NCI-H1694 treated with DMSO at 0.1 percent for 48 hours (cell line): Measurements from ENCODE around the gene HAUS7.

Experiments used
- DNase-seq: peaks from one replicate; lab custom pipeline; 2025; lab: John Stamatoyannopoulos, UW

Gene HAUS7

GRCh38 chrX:153470411-153471363 is at the start of gene HAUS7:
Gene HAUS7 (minus strand): TSS chrX:153470576. CDS start chrX:153470557, 19 bp downstream.
- peak; percentile 87 for DNase-seq

GRCh38 chrX:153519569-153520286 is 49.4 kb upstream of the HAUS7 start:
- DNase-seq = no peak

GRCh38 chrX:153517946-153518834 is 47.8 kb upstream of the HAUS7 start:
- DNase-seq = no peak

DNA sequence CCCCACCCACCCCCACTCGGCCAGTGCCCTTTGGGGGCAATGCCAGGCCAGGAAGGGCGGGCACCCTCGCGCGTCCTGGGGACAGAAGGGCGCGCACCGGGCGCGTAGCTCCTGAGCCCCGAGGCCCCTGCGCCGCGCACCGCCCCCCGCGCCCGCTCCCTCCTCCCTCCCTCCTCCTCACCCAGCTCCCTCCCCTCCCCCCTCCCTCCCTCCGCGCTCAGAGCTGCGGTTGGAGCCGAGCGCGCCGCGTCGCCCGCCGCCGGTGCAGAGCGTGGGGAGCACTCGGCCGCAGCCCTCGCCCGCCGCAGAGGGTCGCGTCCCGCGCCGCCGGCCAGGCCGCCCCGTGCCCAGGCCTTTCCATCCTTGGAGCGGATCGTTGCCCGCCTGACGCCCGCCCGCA is 47.0 kb upstream of the HAUS7 start, which contains the start of gene ATP2B3:
TSS of gene ATP2B3 (plus strand) at position 220 of the 400 bp plus-strand sequence. CDS start 18,606 bp downstream, outside the sequence.
- DNase-seq = no peak

GRCh38 chrX:153516073-153516472 is 45.7 kb upstream of the HAUS7 start:
- DNase-seq = no peak

DNA sequence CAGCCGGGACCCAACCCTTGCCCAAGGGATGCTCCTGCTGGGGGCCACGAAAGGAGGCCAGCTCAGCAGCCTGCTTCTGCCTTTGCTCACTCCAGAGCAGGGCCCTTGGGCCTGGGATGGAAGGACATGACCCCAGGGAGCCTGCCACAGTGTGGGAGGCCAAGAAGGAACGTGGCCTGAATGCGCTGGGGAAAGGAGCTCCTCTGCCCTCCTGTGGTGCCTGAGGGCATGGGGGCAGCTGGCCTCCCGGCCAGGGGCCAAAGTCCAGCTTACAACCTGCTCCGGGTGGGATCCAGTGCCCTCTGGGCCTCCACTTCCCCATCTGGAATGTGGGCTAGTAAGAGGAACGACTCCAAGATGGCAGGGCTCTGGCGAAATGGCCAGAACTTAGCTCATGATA is 45.1 kb upstream of the HAUS7 start:
- no peak for DNase-seq

- DNase-seq = no peak
Measured at GRCh38 chrX:153514259-153514658, 43.9 kb upstream of the HAUS7 start.

DNA sequence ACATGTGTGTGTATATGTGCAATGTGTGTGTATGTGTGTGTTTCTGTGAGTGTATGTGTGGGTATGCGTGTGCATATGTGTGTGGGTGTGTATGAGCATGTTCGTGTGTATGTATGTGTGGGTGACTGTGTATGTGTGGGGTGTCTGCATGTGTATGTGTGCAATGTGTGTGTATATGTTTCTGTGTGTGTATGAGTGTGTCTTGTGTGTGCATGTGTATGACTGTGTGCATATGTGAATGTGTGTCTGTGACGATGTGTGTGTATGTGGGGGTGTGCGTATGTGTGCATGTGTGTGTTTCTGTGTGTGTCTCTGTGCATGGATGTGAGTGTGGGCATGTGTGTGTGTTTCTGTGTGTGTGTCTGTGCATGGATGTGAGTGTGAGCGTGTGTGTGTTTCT is 42.9 kb upstream of the HAUS7 start:
- DNase-seq = no peak

DNA sequence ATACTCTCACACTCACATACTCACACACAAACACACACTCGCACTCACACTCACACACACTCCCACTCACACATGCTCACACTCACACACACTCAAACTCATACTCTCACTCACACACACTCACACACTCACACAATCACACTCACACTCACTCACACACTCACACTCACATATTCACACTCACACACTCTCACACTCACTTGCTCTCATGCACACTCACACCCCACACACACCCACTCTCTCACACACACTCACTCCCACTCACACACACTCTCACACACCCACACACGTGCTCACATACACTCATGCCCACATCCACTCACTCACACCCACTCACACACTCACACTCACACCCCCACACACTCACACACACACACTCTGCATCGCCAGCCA is 42.1 kb upstream of the HAUS7 start:
- no peak for DNase-seq

GRCh38 chrX:153511784-153512500 is 41.6 kb upstream of the HAUS7 start:
- DNase-seq = no peak

DNA sequence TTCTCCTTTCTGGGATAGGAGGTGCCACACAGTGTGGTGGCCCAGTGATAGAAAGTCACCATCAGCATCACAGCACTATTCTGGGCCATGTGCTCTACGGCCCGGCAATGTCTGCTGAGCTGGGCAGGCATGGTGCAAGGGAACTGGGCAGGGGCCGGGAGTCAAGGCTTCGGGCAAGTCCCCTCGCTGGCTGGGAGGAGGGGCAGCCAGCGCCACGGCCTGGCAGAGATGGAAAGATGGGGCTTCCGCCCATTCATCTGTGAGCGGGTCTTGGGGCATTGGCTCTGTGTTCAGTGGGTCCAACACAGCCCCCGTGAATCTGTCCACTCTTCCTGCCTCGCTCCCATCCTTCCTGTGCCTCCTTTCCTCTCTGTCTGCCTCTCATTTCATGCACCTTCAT is 40.0 kb upstream of the HAUS7 start:
- no peak for DNase-seq

- no peak for DNase-seq
Measured at GRCh38 chrX:153509592-153509991, 39.2 kb upstream of the HAUS7 start.

GRCh38 chrX:153507484-153508178 is 37.3 kb upstream of the HAUS7 start:
- DNase-seq = peak; percentile 56

DNA sequence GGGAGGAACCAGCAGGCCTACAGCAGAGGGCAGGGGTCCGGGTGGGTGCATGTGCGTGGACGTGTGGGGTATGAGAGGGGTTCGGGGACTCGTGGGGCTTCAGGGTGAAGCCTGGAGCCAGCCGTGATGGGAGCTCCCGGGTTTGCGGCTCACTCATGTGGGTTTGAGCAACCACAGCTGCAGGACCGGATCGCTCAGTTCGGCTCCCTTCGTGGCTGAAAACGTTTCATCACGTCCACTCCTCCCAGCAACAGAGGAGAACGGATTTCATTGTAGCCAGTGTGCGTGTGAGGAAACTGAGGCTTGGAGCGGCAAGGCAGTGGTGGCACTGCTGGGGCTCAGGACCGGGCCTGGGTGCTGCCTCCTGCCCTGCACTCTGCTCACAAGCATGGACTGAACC is 35.0 kb upstream of the HAUS7 start:
- no peak for DNase-seq

GRCh38 chrX:153504445-153505016 is 34.2 kb upstream of the HAUS7 start:
- DNase-seq = no peak

- no peak for DNase-seq
Measured at GRCh38 chrX:153502796-153503195, 32.4 kb upstream of the HAUS7 start.

DNA sequence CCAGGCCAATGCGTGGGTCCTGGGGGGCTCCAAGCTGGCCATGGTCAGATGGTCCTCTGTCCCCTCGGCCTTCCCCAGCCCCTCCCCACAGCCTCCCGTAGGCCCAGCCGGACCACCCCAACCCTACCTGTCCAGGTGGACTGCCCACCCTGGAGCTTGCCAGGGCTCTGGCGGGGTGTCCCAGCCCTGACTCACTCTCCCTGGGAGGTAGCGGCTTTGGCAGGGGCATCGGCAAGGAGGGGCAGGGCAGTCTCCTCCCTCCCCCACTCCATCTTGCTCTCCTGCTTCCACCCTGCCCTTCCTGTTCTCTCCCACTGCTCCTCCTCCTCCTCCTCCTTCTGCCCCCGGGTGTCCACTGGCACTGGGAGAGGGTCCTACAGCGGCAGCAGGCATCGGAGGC is 31.8 kb upstream of the HAUS7 start:
- DNase-seq = no peak

DNA sequence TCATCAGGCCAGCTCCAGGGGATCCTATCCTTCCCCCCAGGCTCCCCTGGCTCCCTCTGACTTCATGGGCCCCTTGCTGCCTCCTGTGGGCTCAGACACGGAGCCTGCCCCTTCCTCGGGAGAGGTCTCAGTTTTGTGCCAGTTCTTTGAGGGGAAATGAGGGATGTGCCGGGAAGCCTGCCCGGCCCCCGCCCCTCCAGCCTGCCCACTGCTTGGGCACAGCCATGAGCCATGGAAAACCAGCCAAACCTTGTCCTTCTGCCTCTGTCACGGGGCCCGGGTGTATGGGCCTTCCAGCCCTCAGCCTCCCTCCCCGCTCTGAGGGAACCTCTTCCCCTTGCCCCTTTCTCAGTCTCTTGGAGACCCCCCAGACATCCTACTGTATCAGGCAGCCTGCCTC is 31.2 kb upstream of the HAUS7 start:
- no peak for DNase-seq

DNA sequence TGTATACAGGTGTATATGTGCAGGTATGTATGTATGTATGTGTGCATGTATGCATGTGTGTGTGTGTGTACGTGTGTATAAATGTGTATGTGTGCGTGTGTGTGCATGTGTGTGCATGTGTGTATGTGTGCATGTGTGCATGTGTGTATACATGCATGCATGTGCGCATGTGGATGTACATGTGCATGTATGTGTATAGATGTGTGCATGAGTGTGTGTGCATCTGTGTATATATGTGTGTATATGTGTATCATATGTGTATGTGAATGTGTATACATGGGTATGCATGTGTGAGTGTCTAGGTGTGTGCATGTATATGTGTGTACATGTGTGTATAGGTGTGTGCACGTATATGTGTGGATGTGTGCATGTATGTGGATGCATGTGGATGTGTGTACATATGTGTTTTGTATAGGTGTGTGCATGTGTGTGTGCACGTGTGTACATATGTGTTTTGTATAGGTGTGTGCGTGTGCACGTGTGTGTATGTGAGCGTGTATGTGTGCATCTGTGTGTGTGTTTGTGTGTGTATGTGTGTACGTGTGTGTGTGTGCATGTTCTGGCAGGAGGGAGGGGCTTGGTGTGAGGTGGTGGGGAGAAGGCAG is 30.4 kb upstream of the HAUS7 start:
- DNase-seq = no peak

DNA sequence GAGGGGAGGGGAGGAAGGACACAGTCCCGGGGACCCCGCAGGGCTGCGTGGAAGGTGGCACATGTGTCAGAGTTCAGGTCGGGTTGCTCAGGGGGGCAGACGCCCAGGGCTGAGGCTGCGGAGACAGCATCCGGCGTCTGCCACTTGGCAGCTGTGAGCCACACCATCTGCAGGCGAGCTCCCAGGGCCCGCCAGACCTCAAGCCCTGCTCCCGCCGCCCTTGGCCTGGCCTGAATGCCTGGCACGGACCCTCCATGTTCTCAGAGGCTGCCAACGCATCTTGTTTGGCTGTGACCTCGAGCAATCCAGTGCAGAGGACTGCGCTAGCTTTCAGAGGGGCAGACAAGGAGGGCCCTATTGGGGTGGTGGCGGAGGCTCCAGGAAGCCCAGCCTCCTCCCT is 29.5 kb upstream of the HAUS7 start:
- DNase-seq = no peak
